ENCODE measurements around the gene OR52N4. TPM values are rescaled to one million over a fixed set of nuclear protein-coding genes. Genes with fewer than 3 reads are reported as not detected.
A peak's percentile ranks its signal among the peaks of the same experiment; 100 is the strongest.

Gene OR52N4
- total and polyA plus RNA-seq, 2 experiments from 2014 or later: 0.43 TPM; not detected in 1

DNA sequence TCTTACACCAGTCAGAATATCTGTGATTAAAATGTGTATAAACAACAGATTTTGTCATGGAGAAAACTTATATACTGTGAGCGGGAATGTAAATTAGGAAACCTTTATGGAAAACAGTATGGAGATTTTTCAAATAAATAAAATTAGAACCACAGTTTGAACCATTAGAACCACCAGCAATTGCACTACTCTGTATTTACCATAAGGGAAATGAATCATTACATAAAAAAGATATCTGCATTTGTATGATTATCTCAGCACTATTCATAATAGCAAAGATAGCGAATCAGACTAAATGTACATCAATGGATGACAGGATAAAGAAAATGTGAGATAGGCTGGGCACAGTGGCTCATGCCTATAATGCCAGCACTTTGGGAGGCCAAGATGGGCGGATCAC lies 7.4 kb upstream of the OR52N4 start:
- DNase-seq: no peak
- Histone ChIP-seq H3F3A (ENCODE audit: insufficient read depth) (no peaks in the 10 kb centered on the region), H3K9me2 (ENCODE audit: insufficient read depth) (no peaks in the 10 kb centered on the region; the same call in 1 of the 2 replicates), H3K4me1 (ENCODE audit: insufficient read depth) (no peaks in the 10 kb centered on the region), H2AFZ (no peak overlapping the region), H3K4me3 (no peak overlapping the region), H3K27me3 (replicated peaks; ENCODE audit: insufficient read depth) (no peaks in the 10 kb centered on the region), H3K9me3 (ENCODE audit: low read depth) (no peaks in the 10 kb centered on the region), H3K36me3 (ENCODE audit: low read depth) (no peaks in the 10 kb centered on the region), H3K9ac (no peak overlapping the region), H3K4me2 (ENCODE audit: unreplicated experiment) (no peak overlapping the region), H3K27ac (no peak overlapping the region), H4K20me1 (ENCODE audit: insufficient read depth) (no peaks in the 10 kb centered on the region), H3K79me2 (ENCODE audit: insufficient read depth) (no peaks in the 10 kb centered on the region)
- no peak for TF ChIP-seq EZH2phosphoT487 (IDR thresholded peaks at IDR 0.05; ENCODE audit: insufficient read depth, low read depth)
- TF ChIP-seq EZH2 (IDR thresholded peaks at IDR 0.05; ENCODE audit: insufficient read depth, poor library complexity, severe bottlenecking): no peak
- in situ Hi-C loops (cut with MboI): no loop called here
- 68 to 94% methylated on average over 3 of the region's 3 CpGs for WGBS, 2 experiments (ENCODE audit: low coverage in 1 of 2, low lambda C conversion rate in 2 of 2, missing lambda C conversion rate in 2 of 2)

DNA sequence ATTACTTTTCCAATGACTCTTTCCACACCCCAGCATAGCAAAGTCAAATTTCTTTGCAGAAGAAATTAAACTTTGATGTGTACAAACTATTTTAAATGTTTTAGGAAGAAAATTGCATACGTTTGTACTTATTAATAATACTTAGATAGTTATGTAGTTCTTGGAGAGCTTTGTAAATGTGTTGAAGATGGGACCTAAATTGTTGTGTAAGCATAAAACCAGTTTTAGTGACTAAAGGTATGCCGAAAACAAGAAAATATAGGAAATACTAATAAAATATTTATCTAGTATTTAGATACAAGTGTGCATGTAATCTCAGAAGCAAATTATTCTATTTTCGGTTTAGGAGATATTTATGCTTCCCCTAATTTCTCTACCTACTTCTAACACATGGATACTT lies 4.2 kb upstream of the OR52N4 start:
- TF ChIP-seq EZH2phosphoT487 (IDR thresholded peaks at IDR 0.05; ENCODE audit: insufficient read depth, low read depth) (no peak), EZH2 (IDR thresholded peaks at IDR 0.05; ENCODE audit: insufficient read depth, poor library complexity, severe bottlenecking) (no peak)
- H3K4me2 ChIP-seq (ENCODE audit: unreplicated experiment): no peak overlapping the region
- H4K20me1 ChIP-seq (ENCODE audit: insufficient read depth): no peaks in the 10 kb centered on the region
- DNase-seq: no peak
- WGBS, 2 experiments (ENCODE audit: low coverage in 1 of 2, low lambda C conversion rate in 2 of 2, missing lambda C conversion rate in 2 of 2): 45 to 50% methylated on average over 3 of the region's 3 CpGs
- H3K9me3 ChIP-seq (ENCODE audit: low read depth): no peaks in the 10 kb centered on the region
- no peak overlapping the region for H3K4me3 ChIP-seq
- no peaks in the 10 kb centered on the region; the same call in 1 of the 2 replicates for H3K9me2 ChIP-seq (ENCODE audit: insufficient read depth)
- H3K9ac ChIP-seq: no peak overlapping the region
- no peaks in the 10 kb centered on the region for H3F3A ChIP-seq (ENCODE audit: insufficient read depth)
- H3K79me2 ChIP-seq (ENCODE audit: insufficient read depth): no peaks in the 10 kb centered on the region
- no peak overlapping the region for H2AFZ ChIP-seq
- no peak overlapping the region for H3K27ac ChIP-seq
- in situ Hi-C loops (cut with MboI): no loop called here
- H3K36me3 ChIP-seq (ENCODE audit: low read depth): no peaks in the 10 kb centered on the region
- H3K27me3 ChIP-seq (replicated peaks; ENCODE audit: insufficient read depth): no peaks in the 10 kb centered on the region
- no peaks in the 10 kb centered on the region for H3K4me1 ChIP-seq (ENCODE audit: insufficient read depth)

DNA sequence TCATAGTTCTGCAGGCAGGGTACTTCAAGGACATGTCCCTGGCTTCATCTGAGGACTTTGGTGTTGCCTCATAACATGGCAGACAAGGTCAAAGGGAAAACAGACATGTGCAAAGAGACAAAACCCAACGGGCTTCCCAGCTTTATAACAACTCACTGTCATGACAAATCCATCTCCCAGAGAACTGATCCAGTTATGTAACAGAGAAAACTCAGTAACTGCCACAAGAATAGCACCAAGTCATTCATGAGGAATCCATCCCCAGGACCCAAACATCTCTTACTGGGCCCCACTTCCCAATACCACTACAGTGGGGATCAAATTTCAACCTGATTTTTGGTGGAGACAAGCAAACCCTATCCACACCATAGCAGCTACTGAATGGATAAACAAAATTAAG lies 13.0 kb downstream of the OR52N4 start:
- peak; percentile 3 for DNase-seq
- Histone ChIP-seq H3K27ac (no peak overlapping the region), H3K79me2 (ENCODE audit: insufficient read depth) (no peaks in the 10 kb centered on the region), H3K9me2 (ENCODE audit: insufficient read depth) (no peaks in the 10 kb centered on the region), H3K9ac (no peak overlapping the region), H3F3A (ENCODE audit: insufficient read depth) (no peaks in the 10 kb centered on the region), H3K4me2 (ENCODE audit: unreplicated experiment) (no peak overlapping the region), H3K27me3 (replicated peaks; ENCODE audit: insufficient read depth) (no peaks in the 10 kb centered on the region), H3K36me3 (ENCODE audit: low read depth) (no peaks in the 10 kb centered on the region), H2AFZ (no peak overlapping the region), H3K4me1 (ENCODE audit: insufficient read depth) (no peaks in the 10 kb centered on the region), H3K4me3 (no peak overlapping the region), H3K9me3 (ENCODE audit: low read depth) (no peaks in the 10 kb centered on the region), H4K20me1 (ENCODE audit: insufficient read depth) (no peaks in the 10 kb centered on the region)
- TF ChIP-seq EZH2phosphoT487 (IDR thresholded peaks at IDR 0.05; ENCODE audit: insufficient read depth, low read depth): no peak
- no peak for TF ChIP-seq EZH2 (IDR thresholded peaks at IDR 0.05; ENCODE audit: insufficient read depth, poor library complexity, severe bottlenecking)
- WGBS, 2 experiments (ENCODE audit: low coverage in 1 of 2, low lambda C conversion rate in 2 of 2, missing lambda C conversion rate in 2 of 2): 40 to 50% methylated on average over 1 of the region's 1 CpG
- in situ Hi-C loops (cut with MboI): no loop called here

DNA sequence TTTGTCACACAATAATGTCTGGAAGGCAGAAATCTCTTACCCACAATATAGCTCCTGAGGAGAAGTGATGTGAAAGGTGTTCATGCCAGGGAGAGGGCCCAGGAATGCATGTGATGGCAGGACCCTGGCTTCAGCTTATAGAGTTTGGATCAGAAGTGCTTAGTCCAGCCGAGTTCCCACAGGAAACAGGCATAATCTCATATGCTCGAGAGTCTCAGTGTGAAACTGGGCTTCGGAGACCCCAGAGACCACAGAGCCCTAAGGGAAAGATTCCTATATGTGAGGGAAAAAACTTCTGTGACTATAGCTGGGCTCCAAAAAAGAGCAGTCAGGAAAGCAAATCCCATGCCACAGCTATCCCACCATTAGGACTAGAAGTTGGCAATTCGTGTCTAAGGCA lies 29.2 kb downstream of the OR52N4 start, which contains the start of gene OR52N5:
Gene OR52N5, minus strand, starts transcription at position 101 of the 400 bp plus-strand sequence. CDS start 4,721 bp downstream, outside the sequence.
- Histone ChIP-seq H3K4me2 (ENCODE audit: unreplicated experiment) (no peak within 1 kb of the TSS), H3K27me3 (replicated peaks; ENCODE audit: insufficient read depth) (no peaks in the 10 kb centered on the region), H3K9me3 (ENCODE audit: low read depth) (no peaks in the 10 kb centered on the region), H3K79me2 (ENCODE audit: insufficient read depth) (no peaks in the 10 kb centered on the region), H4K20me1 (ENCODE audit: insufficient read depth) (no peaks in the 10 kb centered on the region), H3K27ac (no peak within 1 kb of the TSS), H2AFZ (no peak within 1 kb of the TSS), H3K9me2 (ENCODE audit: insufficient read depth) (no peaks in the 10 kb centered on the region), H3K4me3 (no peak within 1 kb of the TSS), H3K36me3 (ENCODE audit: low read depth) (no peaks in the 10 kb centered on the region), H3K4me1 (ENCODE audit: insufficient read depth) (no peaks in the 10 kb centered on the region), H3F3A (ENCODE audit: insufficient read depth) (no peaks in the 10 kb centered on the region), H3K9ac (no peak within 1 kb of the TSS)
- no peak for TF ChIP-seq EZH2 (IDR thresholded peaks at IDR 0.05; ENCODE audit: insufficient read depth, poor library complexity, severe bottlenecking)
- no peak for TF ChIP-seq EZH2phosphoT487 (IDR thresholded peaks at IDR 0.05; ENCODE audit: insufficient read depth, low read depth)
- 25 to 29% methylated on average over 4 of the region's 4 CpGs for WGBS, 2 experiments (ENCODE audit: low coverage in 1 of 2, low lambda C conversion rate in 2 of 2, missing lambda C conversion rate in 2 of 2)
- DNase-seq: no peak
- in situ Hi-C loops (cut with MboI): no loop called here

DNA sequence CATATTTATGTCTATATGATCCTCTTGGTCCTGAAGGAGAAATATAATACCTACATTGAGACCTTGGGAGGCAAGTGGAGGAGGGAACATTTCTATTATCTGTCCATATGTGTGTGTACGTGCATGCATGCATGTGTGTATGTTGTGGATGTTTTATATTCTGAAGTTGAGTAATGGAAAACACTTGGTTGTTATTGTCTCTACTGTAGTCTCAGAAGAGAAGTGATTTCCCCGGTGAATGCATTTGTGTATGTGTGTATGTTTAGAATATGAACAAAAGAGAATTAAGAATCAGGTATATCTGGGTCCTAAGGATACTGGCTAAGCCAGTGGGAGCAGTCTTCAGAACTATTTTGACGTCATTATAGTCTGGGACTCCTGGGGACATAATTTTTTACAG lies 37.1 kb downstream of the OR52N4 start, which contains the start of gene OR52N1:
Gene OR52N1, minus strand, starts transcription at position 101 of the 400 bp plus-strand sequence. CDS start 2,449 bp downstream, outside the sequence.
- no peak within 1 kb of the TSS for H3K4me2 ChIP-seq (ENCODE audit: unreplicated experiment)
- H3K27me3 ChIP-seq (replicated peaks; ENCODE audit: insufficient read depth): no peaks in the 10 kb centered on the region
- H2AFZ ChIP-seq: no peak within 1 kb of the TSS
- H3K9me2 ChIP-seq (ENCODE audit: insufficient read depth): no peaks in the 10 kb centered on the region
- H3K9me3 ChIP-seq (ENCODE audit: low read depth): no peaks in the 10 kb centered on the region
- 21 to 25% methylated on average over 3 of the region's 3 CpGs for WGBS, 2 experiments (ENCODE audit: low coverage in 1 of 2, low lambda C conversion rate in 2 of 2, missing lambda C conversion rate in 2 of 2)
- no peaks in the 10 kb centered on the region for H3K4me1 ChIP-seq (ENCODE audit: insufficient read depth)
- TF ChIP-seq EZH2phosphoT487 (IDR thresholded peaks at IDR 0.05; ENCODE audit: insufficient read depth, low read depth) (no peak), EZH2 (IDR thresholded peaks at IDR 0.05; ENCODE audit: insufficient read depth, poor library complexity, severe bottlenecking) (no peak)
- H3K36me3 ChIP-seq (ENCODE audit: low read depth): no peaks in the 10 kb centered on the region
- no peaks in the 10 kb centered on the region for H3K79me2 ChIP-seq (ENCODE audit: insufficient read depth)
- in situ Hi-C loops (cut with MboI): no loop called here
- no peak within 1 kb of the TSS for H3K4me3 ChIP-seq
- no peak for DNase-seq
- H3K27ac ChIP-seq: no peak within 1 kb of the TSS
- no peaks in the 10 kb centered on the region for H3F3A ChIP-seq (ENCODE audit: insufficient read depth)
- no peak within 1 kb of the TSS for H3K9ac ChIP-seq
- no peaks in the 10 kb centered on the region for H4K20me1 ChIP-seq (ENCODE audit: insufficient read depth)

Measured in GM23248 (cell line).